Esophagus squamous epithelium (tissue), 4 donors: ENCODE results near the gene COL4A2.
A peak's percentile ranks its signal among the peaks of the same experiment; 100 is the strongest.

Source experiments
- POLR2A ChIP-seq, 4 donors: fragments of 450-650 bp; IDR thresholded peaks; one replicate each; pipeline ENCODE4 v1.6.1; 2017; ENCODE audit warnings: antibody characterized with exemption in 4 of 4, mild to moderate bottlenecking in 4 of 4, moderate library complexity in 3 of 4
- TF ChIP-seq, protein P1 (sequence below), 6 experiments: fragments of 450-650 bp in 4 of 6; fragments of 200-600 bp in 2 of 6; sonication (generic) in 2 of 6; IDR thresholded peaks; one replicate each; pipeline ENCODE4 v1.5.1; 2016 to 2019; ENCODE audit warnings: antibody characterized with exemption in 6 of 6, mild to moderate bottlenecking in 4 of 6, moderate library complexity in 4 of 6

DNA sequence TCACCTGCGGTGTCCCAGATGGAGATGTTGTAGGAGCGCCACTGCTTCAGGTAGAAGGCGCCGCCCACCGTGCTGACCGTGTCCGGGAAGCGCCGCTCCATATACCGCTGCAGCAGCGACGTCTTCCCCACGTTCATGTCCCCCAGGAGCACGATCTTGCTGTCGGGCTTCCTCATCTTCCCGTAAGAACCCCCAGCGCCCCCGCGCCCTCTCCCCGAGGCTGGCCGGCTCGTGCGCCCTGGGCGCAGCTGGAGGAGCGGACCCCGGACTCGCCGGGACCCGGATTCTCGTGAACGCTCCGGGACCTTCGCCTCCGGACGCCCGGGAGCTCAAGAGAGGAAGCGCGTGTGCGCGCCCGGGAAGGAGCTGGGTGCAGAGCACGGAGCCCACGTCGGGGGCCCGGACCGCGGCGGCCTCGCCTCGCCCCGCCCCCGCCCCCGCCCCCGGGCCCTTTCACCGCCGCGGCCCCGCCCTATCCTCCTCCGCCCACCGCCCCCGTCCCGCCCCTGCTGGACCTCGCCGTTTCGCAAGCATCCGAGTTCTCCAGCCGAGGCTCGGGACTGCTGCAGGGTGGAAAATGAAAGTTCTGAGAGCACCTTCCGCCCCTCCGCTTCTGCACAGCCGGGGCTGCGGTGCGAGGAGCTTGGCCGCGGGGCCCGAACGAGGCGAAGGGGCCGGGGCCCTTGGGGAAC lies 254.4 kb downstream of the COL4A2 start, which contains the start of gene RAB20:
- TF ChIP-seq, protein P1, sequence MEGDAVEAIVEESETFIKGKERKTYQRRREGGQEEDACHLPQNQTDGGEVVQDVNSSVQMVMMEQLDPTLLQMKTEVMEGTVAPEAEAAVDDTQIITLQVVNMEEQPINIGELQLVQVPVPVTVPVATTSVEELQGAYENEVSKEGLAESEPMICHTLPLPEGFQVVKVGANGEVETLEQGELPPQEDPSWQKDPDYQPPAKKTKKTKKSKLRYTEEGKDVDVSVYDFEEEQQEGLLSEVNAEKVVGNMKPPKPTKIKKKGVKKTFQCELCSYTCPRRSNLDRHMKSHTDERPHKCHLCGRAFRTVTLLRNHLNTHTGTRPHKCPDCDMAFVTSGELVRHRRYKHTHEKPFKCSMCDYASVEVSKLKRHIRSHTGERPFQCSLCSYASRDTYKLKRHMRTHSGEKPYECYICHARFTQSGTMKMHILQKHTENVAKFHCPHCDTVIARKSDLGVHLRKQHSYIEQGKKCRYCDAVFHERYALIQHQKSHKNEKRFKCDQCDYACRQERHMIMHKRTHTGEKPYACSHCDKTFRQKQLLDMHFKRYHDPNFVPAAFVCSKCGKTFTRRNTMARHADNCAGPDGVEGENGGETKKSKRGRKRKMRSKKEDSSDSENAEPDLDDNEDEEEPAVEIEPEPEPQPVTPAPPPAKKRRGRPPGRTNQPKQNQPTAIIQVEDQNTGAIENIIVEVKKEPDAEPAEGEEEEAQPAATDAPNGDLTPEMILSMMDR (IDR thresholded peaks at IDR 0.05): no peak
- peak in 2 of 4 donors; percentile 50 to 72 for TF ChIP-seq POLR2A (IDR thresholded peaks at IDR 0.05)
